ENCODE results near the gene CPSF2. TPM values are rescaled to one million over a fixed set of nuclear protein-coding genes. Genes with fewer than 3 reads are reported as not detected.

CPSF2 gene
- polyA plus RNA-seq, 1 of the 3 experiments (the other 2 are of a cell fraction), result 11.7 TPM

- TF ChIP-seq TAF1 (IDR thresholded peaks at IDR 0.05; ENCODE audit: borderline replicate concordance, low read depth, low read length) (no peak), USF2 (IDR thresholded peaks at IDR 0.05; ENCODE audit: borderline replicate concordance, low read depth, low read length) (no peak), CTCF (IDR thresholded peaks at IDR 0.05) (no peak), NRF1 (IDR thresholded peaks at IDR 0.05; ENCODE audit: low read depth, low read length) (no peak)
These were observed 38.9 kb downstream of the CPSF2 start (continued) for GRCh38 chr14:92160619-92161018.

GRCh38 chr14:92161521-92161920 lies 39.8 kb downstream of the CPSF2 start:
- peaks cover 64 to 91% of the 10 kb centered on the region in 2 experiments for H3K36me3 ChIP-seq (replicated peaks in 1 of 2; ENCODE audit: control insufficient read depth in 1 of 2, insufficient read depth in 2 of 2, low read length in 1 of 2)

More at GRCh38 chr14:92161521-92161920, 39.8 kb downstream of the CPSF2 start:
- DNase-seq, result no peak
- no peak overlapping the region for H3K27ac ChIP-seq (ENCODE audit: low read depth in 2 of 2, low read length in 1 of 2)
- H3K4me3 ChIP-seq (ENCODE audit: low read depth in 2 of 2, low read length in 1 of 2), result no peak overlapping the region
- H3K9ac ChIP-seq, result no peak overlapping the region
- H3K9me3 ChIP-seq, result 0 out of 2 replicates have a peak, but pooled peaks cover 4% of the 10 kb centered on the region
- peaks cover 9% of the 10 kb centered on the region for H3F3A ChIP-seq (replicated peaks; ENCODE audit: insufficient read depth)
- no peaks in the 10 kb centered on the region for H4K20me1 ChIP-seq (ENCODE audit: insufficient read depth)
- H2AFZ ChIP-seq (ENCODE audit: low read depth), result no peak overlapping the region
- H3K27me3 ChIP-seq (ENCODE audit: insufficient read depth), result no peaks in the 10 kb centered on the region
- CTCF ChIA-PET, result no interaction called here
- H3K4me2 ChIP-seq, result no peak overlapping the region
- H3K79me2 ChIP-seq (ENCODE audit: insufficient read depth), result no peaks in the 10 kb centered on the region
- WGBS (ENCODE audit: low lambda C conversion rate), result 95% methylated on average over 3 of the region's 3 CpGs
- H3K9me2 ChIP-seq, result no peaks in the 10 kb centered on the region
- no peaks in the 10 kb centered on the region for H3K4me1 ChIP-seq (ENCODE audit: control insufficient read depth in 1 of 2, insufficient read depth in 2 of 2, low read depth in 1 of 2, low read length in 1 of 2)
- TF ChIP-seq NFIC (IDR thresholded peaks at IDR 0.05; ENCODE audit: borderline replicate concordance) (no peak), POLR2AphosphoS5 (IDR thresholded peaks at IDR 0.05; ENCODE audit: low read depth, low read length) (no peak), GABPA (IDR thresholded peaks at IDR 0.05; ENCODE audit: low read depth) (no peak), REST (IDR thresholded peaks at IDR 0.05; ENCODE audit: low read depth, low read length) (no peak), EZH2phosphoT487 (IDR thresholded peaks at IDR 0.05; ENCODE audit: borderline replicate concordance, low read depth) (no peak), IRF3 (IDR thresholded peaks at IDR 0.05; ENCODE audit: low read depth, low read length) (no peak), RXRA (IDR thresholded peaks at IDR 0.05; ENCODE audit: borderline replicate concordance, low read depth) (no peak), USF2 (IDR thresholded peaks at IDR 0.05; ENCODE audit: borderline replicate concordance, low read depth, low read length) (no peak), RCOR1 (IDR thresholded peaks at IDR 0.05; ENCODE audit: low read length) (no peak), FOSL2 (IDR thresholded peaks at IDR 0.05; ENCODE audit: borderline replicate concordance, low read depth) (no peak), RAD21 (IDR thresholded peaks at IDR 0.05; ENCODE audit: low read length) (no peak), CTCF (IDR thresholded peaks at IDR 0.05) (no peak), SIN3A (IDR thresholded peaks at IDR 0.05; ENCODE audit: borderline replicate concordance, low read depth, low read length) (no peak)
- POLR2A ChIA-PET, result no interaction called here
